ENCODE results near the gene ITIH5.

GRCh38 chr10:7635408-7636125 is 31.2 kb downstream of the ITIH5 start:
- TF ChIP-seq, protein P1, sequence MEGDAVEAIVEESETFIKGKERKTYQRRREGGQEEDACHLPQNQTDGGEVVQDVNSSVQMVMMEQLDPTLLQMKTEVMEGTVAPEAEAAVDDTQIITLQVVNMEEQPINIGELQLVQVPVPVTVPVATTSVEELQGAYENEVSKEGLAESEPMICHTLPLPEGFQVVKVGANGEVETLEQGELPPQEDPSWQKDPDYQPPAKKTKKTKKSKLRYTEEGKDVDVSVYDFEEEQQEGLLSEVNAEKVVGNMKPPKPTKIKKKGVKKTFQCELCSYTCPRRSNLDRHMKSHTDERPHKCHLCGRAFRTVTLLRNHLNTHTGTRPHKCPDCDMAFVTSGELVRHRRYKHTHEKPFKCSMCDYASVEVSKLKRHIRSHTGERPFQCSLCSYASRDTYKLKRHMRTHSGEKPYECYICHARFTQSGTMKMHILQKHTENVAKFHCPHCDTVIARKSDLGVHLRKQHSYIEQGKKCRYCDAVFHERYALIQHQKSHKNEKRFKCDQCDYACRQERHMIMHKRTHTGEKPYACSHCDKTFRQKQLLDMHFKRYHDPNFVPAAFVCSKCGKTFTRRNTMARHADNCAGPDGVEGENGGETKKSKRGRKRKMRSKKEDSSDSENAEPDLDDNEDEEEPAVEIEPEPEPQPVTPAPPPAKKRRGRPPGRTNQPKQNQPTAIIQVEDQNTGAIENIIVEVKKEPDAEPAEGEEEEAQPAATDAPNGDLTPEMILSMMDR (IDR thresholded peaks at IDR 0.05; ENCODE audit: insufficient read depth, low read depth, low read length) = no peak
- TF ChIP-seq EZH2 (IDR thresholded peaks at IDR 0.05; ENCODE audit: insufficient read depth, low read length) = no peak
